HEK293 (cell line): ENCODE data around the gene TMEM120A.

Experiments
- CTCF ChIA-PET: fragments of 350-600 bp; formaldehyde crosslinking; extraction: SDS; loops from one replicate; lab custom pipeline; 2021; ENCODE audit warnings: antibody characterized with exemption; lab: Yijun Ruan, JAX
- POLR2A ChIA-PET: fragments of 300-600 bp; formaldehyde crosslinking; extraction: SDS; loops from one replicate; lab custom pipeline; 2020; ENCODE audit warnings: antibody characterized with exemption, inconsistent platforms; lab: Yijun Ruan, JAX
- H3K27ac ChIP-seq: fragments of 200-500 bp; sonication (Bioruptor generic); 2 replicates; pipeline ENCODE4 v1.5.1; 2014; ENCODE audit warnings: low read depth, low read length, control low read depth, inconsistent platforms; ENCODE audit errors: extremely low read depth
- H3K36me3 ChIP-seq, 2 experiments: fragments of 200-500 bp in 1 of 2; sonication (Bioruptor generic) in 1 of 2; 1 replicate in 1 of 2; 2 replicates in 1 of 2; pipeline ENCODE4 v1.5.1; 2014 to 2017; ENCODE audit warnings: inconsistent platforms in 2 of 2, low read length in 2 of 2; ENCODE audit not compliant: control insufficient read depth in 2 of 2, insufficient read depth in 1 of 2
- H3K4me1 ChIP-seq: fragments of 200-500 bp; sonication (Bioruptor generic); 2 replicates; pipeline ENCODE4 v1.5.1; 2014; ENCODE audit warnings: mild to moderate bottlenecking, low read length, inconsistent platforms; ENCODE audit not compliant: control insufficient read depth, insufficient read depth
- H3K4me3 ChIP-seq: 2 replicates; pipeline ENCODE4 v1.5.1; 2011; ENCODE audit warnings: low read depth, mild to moderate bottlenecking, control low read depth, low read length, moderate library complexity
- H3K9me3 ChIP-seq: fragments of 200-500 bp; sonication (Bioruptor generic); 2 replicates; pipeline ENCODE4 v1.5.1; 2014; ENCODE audit warnings: low read depth, low read length, inconsistent platforms; ENCODE audit not compliant: control insufficient read depth, insufficient read depth
- KLF9 ChIP-seq: fragments of 450-650 bp; formaldehyde crosslinking; IDR thresholded peaks from 2 replicates; pipeline ENCODE4 v1.5.1; 2016; ENCODE audit warnings: missing biosample characterization, missing genetic modification characterization, low read depth
- MYNN ChIP-seq: fragments of 450-650 bp; formaldehyde crosslinking; IDR thresholded peaks from 2 replicates; pipeline ENCODE4 v1.5.1; 2016; ENCODE audit warnings: missing biosample characterization, missing genetic modification characterization, borderline replicate concordance
- MZF1 ChIP-seq: fragments of 450-650 bp; formaldehyde crosslinking; IDR thresholded peaks from 2 replicates; pipeline ENCODE4 v1.5.1; 2017; ENCODE audit warnings: missing biosample characterization, missing genetic modification characterization, borderline replicate concordance
- SALL2 ChIP-seq: fragments of 450-650 bp; formaldehyde crosslinking; IDR thresholded peaks from 2 replicates; pipeline ENCODE4 v1.5.0; 2017; ENCODE audit warnings: missing biosample characterization, mild to moderate bottlenecking, missing genetic modification characterization, borderline replicate concordance
- SP2 ChIP-seq: fragments of 450-650 bp; formaldehyde crosslinking; IDR thresholded peaks from 2 replicates; pipeline ENCODE4 v1.5.1; 2016; ENCODE audit warnings: missing biosample characterization, missing genetic modification characterization
- ZBTB11 ChIP-seq: fragments of 450-650 bp; formaldehyde crosslinking; conservative IDR thresholded peaks from 2 replicates; pipeline ENCODE4 v1.5.1; 2016; ENCODE audit warnings: low read depth, missing biosample characterization, missing genetic modification characterization
- ZBTB26 ChIP-seq: fragments of 450-650 bp; formaldehyde crosslinking; optimal IDR thresholded peaks from 2 replicates; pipeline ENCODE3; 2016; ENCODE audit warnings: missing biosample characterization, mild to moderate bottlenecking, missing genetic modification characterization
- ZNF146 ChIP-seq: fragments of 450-650 bp; formaldehyde crosslinking; IDR thresholded peaks from 2 replicates; pipeline ENCODE4 v1.5.1; 2016; ENCODE audit warnings: missing biosample characterization, missing genetic modification characterization
- ZNF560 ChIP-seq: fragments of 450-650 bp; formaldehyde crosslinking; IDR thresholded peaks from 2 replicates; pipeline ENCODE4 v1.5.1; 2017; ENCODE audit warnings: missing biosample characterization, missing genetic modification characterization, borderline replicate concordance
- ZNF585B ChIP-seq: fragments of 450-650 bp; formaldehyde crosslinking; IDR thresholded peaks from 2 replicates; pipeline ENCODE4 v1.5.1; 2016; ENCODE audit warnings: missing biosample characterization, missing genetic modification characterization
- ZNF785 ChIP-seq: fragments of 450-650 bp; formaldehyde crosslinking; IDR thresholded peaks from 2 replicates; pipeline ENCODE4 v1.5.1; 2016; ENCODE audit warnings: missing biosample characterization, missing genetic modification characterization
- ZSCAN23 ChIP-seq: fragments of 450-650 bp; formaldehyde crosslinking; IDR thresholded peaks from 2 replicates; pipeline ENCODE4 v1.5.1; 2016; ENCODE audit warnings: missing biosample characterization, missing genetic modification characterization
- TF ChIP-seq, protein P1 (sequence below): fragments of 450-650 bp; formaldehyde crosslinking; conservative IDR thresholded peaks from 2 replicates; pipeline ENCODE4 v1.5.1; 2016; ENCODE audit warnings: low read depth, missing biosample characterization, missing genetic modification characterization

TMEM120A gene

DNA sequence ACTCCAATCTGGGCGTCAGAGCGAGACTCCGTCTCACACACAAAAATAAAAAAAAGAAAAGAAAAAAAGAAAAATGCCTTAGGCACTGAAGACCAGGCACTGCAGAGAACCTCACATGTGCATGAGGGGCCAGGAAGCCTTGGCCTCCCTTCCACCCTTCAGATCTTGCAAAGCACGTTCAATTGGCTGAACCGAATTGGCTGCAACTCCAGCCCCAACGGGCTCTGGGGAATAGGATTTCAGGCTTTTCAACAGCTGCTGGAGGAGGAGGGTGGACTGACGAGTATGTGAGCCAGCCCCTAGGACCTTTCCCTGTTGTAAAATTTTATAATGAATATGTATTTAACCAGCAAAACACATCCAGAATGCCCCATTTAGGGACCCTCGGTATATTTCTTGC lies 16.7 kb downstream of the TMEM120A start (continued):
- TF ChIP-seq ZBTB11 (tag by site-specific recombination) (no peak), MYNN (tag by site-specific recombination) (no peak), MZF1 (tag by site-specific recombination) (no peak)

DNA sequence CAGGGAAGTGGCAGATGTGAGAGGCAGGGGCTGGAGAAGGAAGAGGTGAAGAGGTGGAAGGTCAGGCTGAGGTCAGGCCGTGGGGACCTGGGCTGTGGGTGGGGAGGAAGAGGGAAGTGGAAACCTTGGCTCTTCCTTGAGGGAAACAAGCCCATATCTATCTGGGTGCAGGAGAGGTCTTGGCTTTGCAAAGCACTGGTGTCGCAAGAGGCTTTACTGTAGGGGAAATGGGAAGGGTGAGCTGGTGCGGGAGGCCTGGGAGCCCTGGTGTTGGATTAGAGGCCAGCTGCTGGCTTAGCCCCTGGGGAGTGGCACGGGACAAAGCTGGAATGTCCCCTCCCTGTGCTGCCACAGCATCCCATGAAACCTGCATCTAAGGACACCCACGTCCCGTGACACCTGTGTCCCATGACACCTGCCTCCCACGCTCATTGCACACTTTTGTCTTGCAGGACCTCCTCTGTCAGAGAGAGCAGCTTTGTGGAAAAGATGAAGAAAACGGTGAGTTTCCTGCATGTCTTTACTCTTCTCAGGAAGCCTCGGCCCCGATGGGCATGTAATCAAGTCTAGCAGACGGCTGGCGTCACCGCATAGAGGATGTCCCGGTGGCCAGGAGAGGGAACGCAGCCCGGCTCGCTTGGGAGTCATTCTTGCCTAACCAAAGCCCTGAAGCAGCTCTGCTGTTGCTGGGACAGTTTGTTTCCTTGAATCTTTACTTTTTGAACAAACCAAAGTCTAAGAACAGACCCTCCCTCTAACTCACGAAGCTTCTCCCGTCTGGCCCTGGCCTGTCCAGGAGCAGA lies 22.2 kb downstream of the TMEM120A start:
- no peak overlapping the region for H3K27ac ChIP-seq
- CTCF ChIA-PET = interaction anchor here (0.6 kb wide), 1 partner anchor 327 kb away, joined by 3 read pairs; no protein-coding TSS in a partner anchor
- no peaks in the 10 kb centered on the region for H3K9me3 ChIP-seq
- no peak overlapping the region for H3K4me3 ChIP-seq
- POLR2A ChIA-PET = interaction anchor here (0.6 kb wide), 1 partner anchor 77 kb away, joined by 5 read pairs; no protein-coding TSS in a partner anchor
- no peaks in the 10 kb centered on the region for H3K4me1 ChIP-seq
- H3K36me3 ChIP-seq = peaks cover 3 to 13% of the 10 kb centered on the region in 2 experiments; a peak in 2 of 3 replicates
- TF ChIP-seq ZNF785 (tag by site-specific recombination) (no peak), ZSCAN23 (tag by site-specific recombination) (no peak), ZNF146 (tag by site-specific recombination) (no peak), ZNF560 (tag by site-specific recombination) (no peak)
- TF ChIP-seq, protein P1, sequence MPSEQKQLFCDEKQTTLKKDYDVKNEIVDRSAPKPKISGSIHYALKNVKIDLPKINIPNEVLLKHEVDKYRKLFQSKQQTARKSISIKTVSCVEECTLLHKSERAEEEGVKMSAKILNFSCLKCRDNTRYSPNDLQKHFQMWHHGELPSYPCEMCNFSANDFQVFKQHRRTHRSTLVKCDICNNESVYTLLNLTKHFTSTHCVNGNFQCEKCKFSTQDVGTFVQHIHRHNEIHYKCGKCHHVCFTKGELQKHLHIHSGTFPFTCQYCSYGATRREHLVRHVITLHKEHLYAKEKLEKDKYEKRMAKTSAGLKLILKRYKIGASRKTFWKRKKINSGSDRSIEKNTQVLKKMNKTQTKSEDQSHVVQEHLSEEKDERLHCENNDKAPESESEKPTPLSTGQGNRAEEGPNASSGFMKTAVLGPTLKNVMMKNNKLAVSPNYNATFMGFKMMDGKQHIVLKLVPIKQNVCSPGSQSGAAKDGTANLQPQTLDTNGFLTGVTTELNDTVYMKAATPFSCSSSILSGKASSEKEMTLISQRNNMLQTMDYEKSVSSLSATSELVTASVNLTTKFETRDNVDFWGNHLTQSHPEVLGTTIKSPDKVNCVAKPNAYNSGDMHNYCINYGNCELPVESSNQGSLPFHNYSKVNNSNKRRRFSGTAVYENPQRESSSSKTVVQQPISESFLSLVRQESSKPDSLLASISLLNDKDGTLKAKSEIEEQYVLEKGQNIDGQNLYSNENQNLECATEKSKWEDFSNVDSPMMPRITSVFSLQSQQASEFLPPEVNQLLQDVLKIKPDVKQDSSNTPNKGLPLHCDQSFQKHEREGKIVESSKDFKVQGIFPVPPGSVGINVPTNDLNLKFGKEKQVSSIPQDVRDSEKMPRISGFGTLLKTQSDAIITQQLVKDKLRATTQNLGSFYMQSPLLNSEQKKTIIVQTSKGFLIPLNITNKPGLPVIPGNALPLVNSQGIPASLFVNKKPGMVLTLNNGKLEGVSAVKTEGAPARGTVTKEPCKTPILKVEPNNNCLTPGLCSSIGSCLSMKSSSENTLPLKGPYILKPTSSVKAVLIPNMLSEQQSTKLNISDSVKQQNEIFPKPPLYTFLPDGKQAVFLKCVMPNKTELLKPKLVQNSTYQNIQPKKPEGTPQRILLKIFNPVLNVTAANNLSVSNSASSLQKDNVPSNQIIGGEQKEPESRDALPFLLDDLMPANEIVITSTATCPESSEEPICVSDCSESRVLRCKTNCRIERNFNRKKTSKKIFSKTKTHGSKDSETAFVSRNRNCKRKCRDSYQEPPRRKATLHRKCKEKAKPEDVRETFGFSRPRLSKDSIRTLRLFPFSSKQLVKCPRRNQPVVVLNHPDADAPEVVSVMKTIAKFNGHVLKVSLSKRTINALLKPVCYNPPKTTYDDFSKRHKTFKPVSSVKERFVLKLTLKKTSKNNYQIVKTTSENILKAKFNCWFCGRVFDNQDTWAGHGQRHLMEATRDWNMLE (tag by site-specific recombination) = no peak

- no peak for TF ChIP-seq ZNF585B (tag by site-specific recombination)
- TF ChIP-seq ZBTB26 = no peak
- TF ChIP-seq KLF9 (tag by site-specific recombination) = no peak
- no peak for TF ChIP-seq SALL2 (tag by site-specific recombination)
- TF ChIP-seq SP2 = no peak
- POLR2A ChIA-PET = interaction anchor here (0.6 kb wide), 1 partner anchor 76 kb away, joined by 5 read pairs; no protein-coding TSS in a partner anchor
- no peaks in the 10 kb centered on the region for H3K4me1 ChIP-seq
- H3K9me3 ChIP-seq = no peaks in the 10 kb centered on the region
- CTCF ChIA-PET = interaction anchor here (0.6 kb wide), 1 partner anchor 326 kb away, joined by 3 read pairs; no protein-coding TSS in a partner anchor
- no peak overlapping the region for H3K27ac ChIP-seq
- H3K4me3 ChIP-seq = no peak overlapping the region
- peaks cover 3 to 13% of the 10 kb centered on the region in 2 experiments; a peak in 2 of 3 replicates for H3K36me3 ChIP-seq
Measured at GRCh38 chr7:75971309-75971960, 23.0 kb downstream of the TMEM120A start.
